Germinal center (tissue), 1 donor: Measurements from ENCODE around the gene EYA3.

Experiments
- DNase-seq: peaks from one replicate; pipeline ENCODE4 v3.0.0; 2012; ENCODE audit warnings: mixed read lengths, low spot score

The EYA3 gene

DNA sequence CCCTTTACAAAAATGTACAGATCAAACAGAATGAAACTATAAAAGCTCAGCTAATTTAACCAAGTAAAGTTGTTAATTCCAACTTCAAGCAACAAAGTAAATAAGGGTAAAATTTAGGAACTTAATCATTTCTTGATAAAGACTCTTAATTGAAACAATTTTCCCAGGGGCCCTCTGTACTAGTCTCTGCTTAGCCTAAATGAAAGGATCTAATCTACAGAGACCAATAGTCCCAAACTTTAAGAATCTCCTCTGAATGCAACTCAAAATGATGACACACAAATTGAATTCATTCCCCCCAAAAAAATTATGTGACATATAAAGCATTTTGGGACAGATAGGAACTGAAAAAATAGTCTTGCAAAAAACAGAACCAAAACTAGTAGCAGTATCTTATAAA, 16.6 kb downstream of the EYA3 start:
- DNase-seq: no peak

DNA sequence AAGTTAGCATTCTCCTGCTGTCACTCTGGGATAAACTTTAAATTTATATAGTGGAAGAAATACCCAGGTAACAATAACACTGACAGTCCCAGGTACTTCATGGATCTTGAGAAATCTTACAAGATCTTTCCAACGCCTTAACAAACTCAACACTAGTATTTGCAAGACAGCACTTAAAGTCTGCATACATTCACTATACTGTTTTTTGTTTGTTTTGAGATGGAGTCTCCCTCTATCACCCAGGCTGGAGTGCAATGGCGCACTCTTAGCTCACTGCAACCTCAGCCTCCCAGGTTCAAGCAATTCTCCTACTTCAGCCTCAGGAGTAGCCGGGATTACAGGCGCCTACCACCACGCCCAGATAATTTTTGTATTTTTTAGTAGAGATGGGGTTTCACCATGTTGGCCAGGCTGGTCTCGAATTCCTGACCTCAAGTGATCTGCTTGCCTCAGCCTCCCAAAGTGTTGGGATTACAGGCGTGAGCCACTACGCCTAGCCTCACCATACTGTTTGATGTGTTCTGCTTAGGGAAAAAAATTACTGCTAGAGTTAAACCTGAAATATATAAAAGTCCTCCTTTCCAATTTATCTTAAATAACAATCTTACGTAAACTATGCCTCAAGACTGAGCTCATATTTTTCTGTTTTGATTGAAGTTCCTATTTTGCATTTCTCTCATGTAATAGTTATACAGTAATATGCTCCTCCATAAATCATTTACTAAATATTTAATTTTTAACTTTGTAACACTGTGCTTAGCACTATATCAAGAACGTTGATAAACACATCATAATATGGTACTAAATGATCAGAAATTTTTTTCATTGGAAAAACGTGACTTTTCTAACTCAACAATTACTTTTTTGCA, 17.5 kb downstream of the EYA3 start:
- DNase-seq: no peak

DNA sequence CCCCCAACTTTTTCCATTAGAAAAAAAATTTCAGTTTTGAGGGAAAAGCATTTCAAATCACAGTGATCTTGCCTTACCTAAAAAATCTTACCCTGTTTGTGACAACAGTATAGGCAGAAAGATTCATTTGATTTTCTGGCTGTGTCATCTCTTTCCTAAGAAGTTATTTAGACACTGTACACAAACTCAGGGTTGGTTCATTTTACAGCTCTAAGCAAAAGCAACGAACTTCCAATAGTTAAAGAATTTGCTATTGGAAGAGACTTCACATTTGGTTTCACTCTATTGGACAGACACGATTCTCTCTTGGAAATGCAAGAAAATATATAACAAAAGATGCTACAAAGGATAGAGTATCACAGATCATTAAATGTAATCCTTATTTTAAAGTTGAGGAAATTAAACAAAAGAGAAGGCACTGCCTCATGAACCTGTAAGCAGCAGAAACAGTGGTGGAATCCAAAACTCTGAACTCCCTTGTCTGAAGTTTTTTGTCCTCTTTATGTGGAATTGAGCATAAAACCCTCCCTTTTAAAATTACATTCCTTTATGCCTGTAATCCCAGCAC, 20.8 kb downstream of the EYA3 start:
- DNase-seq: no peak

DNA sequence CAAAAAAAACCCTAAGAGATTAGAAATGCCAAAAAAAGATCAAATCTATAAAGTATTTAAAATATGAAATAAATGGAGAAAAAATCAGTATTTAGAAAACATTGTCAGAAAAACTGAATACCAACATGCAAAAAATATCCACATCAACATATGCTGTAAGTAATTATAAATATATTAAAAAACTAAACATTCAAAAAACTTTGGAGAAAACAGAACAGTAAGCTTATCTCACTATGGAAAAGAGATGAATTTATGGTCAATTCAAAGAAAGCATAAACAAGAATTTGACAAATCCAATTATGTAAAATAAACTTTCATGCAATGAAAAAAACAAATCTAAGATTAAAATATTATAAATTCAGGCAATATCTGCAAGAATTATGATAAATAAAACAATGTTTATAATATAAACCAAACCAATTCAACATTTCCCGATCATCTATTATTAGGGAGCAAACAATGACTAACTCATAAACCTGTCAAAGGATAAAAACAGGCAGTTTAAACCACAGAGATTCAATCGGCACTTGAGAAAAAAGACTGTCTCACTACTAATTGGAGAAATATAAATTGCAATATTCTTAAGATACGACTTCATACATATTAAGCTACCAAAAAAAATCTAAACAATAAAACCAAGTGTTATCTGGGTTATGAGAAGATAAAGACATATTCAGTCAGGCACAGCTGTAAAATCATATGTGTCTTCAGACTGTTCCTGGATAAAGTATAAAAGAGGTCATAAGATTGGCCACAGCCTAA, 21.8 kb downstream of the EYA3 start:
- DNase-seq: no peak

DNA sequence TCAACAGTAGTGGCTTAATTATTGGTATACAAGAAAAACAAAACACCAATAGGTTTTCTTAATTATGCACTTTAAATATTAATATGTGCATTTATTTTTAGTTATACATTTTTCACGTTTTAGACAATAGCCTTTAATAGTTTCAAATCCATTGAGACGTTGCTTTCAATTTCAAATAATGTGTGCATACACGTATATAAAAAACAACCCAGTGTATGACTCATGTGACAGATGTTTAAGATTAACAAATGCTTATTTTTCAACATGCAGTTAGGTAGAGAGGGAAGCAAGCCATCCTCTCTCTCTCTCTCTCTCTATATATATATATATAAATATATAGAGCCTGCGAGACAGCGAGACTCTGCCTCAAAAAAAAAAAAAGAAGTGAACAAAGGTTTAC, 24.3 kb downstream of the EYA3 start:
- DNase-seq: no peak

DNA sequence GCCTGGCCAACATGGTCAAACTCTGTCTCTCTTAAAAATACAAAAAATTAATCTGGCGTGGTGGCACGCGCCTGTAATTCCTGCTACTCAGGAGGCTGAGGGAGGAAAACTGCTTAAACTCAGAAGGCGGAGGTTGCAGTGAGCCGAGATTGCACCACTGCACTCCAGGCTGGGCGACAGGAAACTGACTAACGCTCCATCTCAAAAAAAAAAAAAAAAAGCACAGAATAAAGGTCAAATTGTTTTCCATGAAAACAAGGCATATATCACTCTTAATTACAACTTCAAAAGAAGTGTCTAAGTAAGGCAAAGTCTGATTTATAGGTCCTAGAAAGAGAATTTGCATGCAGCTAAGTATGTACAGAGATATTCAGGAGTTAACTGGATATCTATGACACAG, 25.6 kb downstream of the EYA3 start:
- DNase-seq: no peak

DNA sequence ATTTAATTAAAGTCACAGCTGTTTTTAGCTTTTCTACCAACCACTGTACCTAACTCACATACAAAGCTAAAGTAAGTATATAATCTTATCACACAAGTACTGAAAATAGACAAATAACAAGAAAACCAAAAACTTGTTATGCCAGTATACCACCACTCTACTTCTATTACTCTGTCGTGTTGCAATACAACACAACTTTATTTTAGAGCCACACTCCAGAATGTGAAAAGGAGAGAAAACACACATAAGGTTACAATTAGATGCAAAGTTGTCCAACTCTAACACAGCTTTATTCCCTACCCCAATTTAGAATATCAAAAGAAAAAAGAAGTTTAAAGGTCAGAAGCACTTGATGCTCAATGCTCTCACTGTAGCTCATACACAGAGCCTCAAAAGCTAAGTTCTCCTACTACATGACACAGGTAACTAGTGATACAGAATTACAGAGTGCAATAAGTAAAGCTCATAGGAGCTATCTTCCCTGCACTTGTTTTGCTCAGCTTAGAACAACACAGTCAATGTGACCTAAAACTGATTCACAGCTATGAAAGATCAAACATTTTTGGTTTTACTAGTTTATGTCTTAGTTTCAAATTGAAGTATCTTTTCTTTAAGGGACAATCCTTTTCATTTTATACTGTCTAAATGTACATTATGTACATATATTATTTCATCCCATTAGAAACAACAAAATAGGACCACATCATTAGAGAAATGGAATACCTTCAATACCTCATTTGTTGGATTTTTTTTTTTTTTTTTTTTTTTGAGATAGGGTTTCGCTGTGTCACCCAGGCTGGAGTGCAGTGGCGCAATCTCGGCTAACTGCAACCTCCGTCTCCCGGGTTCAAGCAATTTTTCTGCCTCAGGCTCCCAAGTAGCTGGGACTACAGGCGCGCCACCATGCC, 29.2 kb downstream of the EYA3 start:
- DNase-seq: no peak

DNA sequence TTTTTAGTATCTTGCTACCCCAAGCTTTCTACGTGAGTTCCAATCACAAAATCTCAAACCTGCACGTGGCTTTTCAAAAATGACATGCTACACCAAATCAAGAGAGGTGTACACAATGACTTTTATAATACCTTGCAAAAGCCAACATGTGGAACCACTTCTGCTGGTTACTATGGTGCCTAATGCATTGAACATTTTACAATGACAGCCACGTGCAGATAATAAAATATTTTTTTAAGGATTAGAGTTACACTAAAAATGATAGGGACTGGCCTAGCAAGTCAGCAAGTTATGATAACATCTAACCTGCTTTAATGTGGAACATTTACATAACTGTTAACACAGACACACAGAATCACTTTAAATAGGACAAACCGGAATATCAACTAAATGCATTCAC, 30.2 kb downstream of the EYA3 start:
- DNase-seq: no peak

DNA sequence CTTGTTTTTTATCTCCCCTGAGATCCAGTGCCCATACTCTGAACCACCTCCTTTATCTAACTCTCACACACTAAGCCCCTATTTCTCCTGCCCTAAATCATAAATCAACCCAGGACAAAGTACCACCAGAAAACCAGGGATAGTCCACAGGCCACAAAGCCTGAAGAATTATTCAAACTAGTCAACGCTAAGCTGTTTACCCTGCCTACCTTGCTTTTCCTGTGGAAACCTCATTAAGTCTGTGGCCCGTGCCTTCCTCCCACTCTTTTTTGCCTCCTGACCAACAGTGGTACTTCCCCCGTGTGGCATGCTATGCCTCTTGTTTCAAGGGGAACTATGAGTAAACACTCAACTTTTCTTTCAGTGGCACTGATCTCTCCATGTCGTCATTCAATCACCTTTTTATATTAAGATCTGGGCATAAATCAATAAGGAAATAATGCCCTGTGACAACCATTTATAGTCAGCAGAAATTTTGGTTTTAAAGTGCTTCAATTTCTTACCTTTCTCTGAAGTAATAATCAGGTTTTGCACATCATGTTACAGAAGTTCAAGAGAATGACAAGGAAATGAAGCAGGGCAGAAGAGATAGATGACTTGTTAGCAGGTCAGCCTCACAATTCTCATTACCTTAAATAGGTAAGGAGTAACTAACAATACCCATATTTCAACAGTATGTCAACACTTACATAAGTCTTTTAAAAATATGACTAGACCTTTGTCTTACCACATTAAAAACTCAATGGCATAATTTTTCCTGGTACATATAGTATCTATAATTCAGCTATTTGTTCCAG, 32.1 kb downstream of the EYA3 start:
- DNase-seq: no peak

DNA sequence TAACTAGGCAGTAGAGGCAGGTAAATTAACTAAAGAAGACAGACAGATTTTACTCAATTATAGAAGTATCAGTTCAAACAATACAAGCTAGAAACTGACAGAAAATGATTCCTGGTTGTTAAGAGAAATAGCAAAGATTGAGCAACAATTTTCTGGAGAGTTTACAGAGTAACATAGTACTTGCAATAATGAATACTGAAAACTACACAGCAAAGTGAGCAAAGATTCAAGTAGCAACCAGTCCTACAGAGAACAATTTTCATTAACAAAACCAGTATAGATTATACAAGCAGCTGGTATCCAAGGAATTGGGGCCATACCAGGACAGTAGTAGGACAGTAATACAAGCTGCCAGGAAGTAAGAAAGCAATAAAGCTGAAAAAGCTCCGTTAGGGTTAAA, 37.6 kb downstream of the EYA3 start:
- DNase-seq: no peak

DNA sequence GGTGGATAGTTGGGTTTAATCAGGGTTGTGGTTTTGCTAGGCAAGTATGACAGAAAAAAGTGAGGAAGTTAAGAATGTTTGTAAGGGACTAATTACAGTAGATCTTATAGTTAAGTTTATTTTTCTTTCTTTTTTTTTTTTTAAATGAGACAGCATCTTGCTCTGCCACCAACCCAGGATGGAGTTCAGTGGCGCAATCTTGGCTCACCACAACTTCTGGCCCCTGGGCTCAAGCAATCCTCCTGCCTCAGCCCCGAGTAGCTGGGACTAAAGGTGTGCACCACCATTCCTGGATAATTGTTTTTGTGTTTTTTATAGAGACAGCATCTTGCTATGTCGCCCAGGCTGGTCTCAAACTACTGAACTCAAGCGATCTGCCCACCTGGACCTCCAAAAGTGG, 41.7 kb downstream of the EYA3 start:
- DNase-seq: no peak

DNA sequence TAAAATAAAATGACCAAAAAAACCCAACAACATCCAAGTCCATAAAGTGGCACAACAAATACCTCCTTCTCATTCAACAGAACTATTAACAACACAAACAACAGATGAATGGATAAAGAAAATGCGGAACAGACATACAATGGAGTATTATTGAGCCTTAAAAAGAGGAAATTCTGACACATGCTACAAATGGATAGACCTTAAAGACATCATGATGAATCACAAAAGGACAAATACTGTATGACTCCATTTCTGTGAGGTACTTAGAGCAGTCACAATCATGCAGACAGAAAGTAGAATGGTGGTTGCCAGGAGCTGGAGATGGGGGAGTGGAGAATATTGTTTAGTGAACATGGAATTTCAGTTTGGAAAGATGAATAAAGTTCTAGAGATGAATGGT, 42.6 kb downstream of the EYA3 start:
- DNase-seq: no peak

DNA sequence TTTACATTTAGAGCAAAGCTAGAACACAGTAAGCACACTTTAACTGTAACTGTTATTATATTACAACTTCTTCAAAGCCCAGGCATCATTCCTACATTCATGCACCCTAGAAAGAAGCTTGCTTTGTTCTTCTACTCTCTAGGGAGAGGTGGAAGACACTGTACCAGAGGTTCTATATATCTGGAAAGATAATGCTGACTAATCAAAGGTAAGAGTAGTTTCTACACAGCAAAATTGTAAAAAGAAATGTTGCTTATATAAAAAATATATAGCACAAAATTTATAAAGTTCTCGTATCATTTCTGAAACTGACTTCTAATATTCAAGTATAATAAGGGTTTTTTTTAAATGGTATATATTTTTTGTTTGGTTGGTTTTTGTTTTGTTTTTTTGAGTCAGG, 44.0 kb downstream of the EYA3 start:
- no peak for DNase-seq

DNA sequence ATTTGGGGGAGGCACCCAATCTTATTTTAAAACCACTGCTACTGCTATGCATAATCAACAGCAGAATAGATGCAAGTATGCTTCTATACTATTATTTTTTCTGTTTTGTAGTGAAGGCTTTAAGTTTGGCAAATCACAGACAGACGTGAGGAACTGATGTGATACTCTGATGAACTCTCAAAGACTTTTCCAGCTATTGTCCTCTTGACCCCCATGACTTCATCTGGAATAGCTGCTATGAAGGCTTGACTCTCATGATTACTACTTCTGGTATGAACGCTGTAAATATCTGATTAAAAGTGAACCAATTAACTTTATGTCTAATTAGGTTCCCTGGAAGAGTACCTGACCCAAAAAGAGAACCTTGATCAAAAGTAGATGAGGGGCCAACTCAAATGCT, 49.1 kb downstream of the EYA3 start:
- no peak for DNase-seq

DNA sequence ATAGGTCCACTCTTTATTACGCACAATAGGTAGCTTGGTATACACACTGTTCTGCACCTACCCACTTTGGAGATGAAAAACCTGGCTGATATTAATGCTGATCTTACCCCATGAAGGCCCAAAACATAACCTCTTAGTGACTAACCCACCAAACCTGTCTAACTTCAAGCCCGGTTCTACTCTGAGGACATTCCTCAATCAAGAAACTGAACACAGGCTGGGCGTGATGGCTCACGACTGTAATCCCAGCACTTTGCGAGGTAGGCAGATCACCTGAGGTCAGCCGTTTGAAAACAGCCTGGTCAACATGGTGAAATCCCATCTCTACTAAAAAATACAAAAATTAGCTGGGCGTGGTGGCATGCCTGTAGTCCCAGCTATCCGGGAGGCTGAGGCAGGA, 50.5 kb downstream of the EYA3 start:
- no peak for DNase-seq

DNA sequence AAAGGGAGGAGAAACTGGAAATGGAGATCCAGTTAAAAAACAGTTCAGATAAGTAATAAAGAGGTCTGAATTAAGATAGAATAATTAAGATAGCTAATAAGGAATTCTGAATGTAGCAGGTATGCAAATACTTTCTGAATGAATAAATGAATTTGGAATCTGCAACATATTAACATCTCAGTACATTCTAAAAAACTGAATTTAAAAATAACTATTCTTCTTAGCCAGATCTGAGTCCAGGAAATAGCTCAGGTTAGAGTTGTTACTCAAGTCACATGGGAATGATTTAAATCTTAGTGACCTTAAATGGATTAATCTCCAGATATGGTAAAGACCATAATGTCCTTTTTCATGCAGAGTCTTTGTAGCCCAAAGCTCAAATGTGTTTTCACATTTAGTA, 51.2 kb downstream of the EYA3 start:
- no peak for DNase-seq

DNA sequence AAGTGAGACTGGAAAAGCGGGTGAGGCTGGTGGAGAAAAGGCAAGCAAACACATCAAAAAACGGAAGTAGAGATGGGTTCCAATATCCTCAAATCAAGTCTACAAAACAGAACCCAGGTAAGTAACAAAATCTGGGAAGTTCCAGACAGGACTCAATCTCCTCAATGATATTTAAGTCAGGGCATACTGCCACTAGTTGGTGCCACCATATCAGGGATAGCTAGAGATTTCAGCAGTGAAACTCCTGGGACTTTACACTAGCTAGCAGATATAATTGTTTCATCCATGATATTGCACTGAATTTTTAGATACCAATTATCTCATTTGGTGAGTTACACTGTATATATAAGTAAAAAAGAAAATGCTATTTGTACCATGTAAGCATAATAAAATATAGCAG, 52.0 kb downstream of the EYA3 start:
- no peak for DNase-seq

DNA sequence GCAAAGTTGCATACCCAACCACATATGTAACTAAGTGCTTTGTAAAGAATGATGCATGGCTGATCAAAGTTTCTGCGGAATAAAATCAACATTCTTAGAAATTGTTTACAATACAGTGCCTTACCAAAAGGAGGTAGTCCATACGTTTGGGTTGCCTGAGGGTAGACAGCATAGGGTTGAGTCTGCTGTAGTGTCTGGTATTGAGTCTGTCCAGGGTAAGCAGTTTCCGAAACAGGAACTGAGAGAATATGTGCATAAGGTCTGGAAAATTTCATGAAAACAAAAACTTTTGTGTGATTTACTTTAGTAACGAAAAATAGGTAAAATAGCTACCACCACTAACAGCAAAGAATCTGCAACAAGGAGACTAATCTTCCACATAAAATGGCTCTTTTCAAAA, 53.0 kb downstream of the EYA3 start:
- no peak for DNase-seq

DNA sequence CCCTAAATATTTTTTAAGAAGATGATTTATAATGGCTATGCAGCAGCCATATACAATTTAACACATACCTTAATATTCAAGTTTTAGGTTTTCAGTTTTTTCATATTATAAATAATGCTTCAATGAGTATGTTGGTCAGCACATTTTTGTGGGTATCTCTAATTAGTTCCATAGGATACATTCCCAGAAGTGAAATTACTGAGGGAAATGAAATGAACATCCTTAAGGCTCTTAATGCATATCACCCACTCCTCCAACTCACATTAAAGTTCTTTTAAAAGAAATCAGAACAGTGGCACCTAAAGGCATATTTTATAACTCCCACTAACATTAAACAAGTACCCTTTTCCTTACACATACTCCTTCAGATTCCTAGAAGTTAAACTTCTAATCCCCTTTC, 56.1 kb downstream of the EYA3 start:
- no peak for DNase-seq

DNA sequence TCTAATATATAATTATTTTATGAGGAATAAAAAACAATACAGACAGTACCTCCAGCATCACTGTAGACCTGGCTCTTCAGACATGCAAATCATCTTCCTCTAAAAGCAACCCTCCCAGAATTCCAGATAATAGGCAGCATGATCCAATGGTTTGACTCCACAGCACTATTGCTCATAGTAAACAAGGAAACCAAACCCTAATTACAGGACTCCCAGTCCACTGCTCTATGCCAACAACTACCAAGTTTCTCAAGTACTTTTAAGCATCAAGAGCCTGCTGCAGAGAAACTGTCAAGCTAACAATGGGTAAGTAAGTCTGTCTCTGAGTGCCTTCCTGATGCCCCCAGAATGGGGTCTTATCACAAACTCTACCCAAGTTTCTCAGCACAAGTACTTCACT, 57.2 kb downstream of the EYA3 start:
- no peak for DNase-seq

DNA sequence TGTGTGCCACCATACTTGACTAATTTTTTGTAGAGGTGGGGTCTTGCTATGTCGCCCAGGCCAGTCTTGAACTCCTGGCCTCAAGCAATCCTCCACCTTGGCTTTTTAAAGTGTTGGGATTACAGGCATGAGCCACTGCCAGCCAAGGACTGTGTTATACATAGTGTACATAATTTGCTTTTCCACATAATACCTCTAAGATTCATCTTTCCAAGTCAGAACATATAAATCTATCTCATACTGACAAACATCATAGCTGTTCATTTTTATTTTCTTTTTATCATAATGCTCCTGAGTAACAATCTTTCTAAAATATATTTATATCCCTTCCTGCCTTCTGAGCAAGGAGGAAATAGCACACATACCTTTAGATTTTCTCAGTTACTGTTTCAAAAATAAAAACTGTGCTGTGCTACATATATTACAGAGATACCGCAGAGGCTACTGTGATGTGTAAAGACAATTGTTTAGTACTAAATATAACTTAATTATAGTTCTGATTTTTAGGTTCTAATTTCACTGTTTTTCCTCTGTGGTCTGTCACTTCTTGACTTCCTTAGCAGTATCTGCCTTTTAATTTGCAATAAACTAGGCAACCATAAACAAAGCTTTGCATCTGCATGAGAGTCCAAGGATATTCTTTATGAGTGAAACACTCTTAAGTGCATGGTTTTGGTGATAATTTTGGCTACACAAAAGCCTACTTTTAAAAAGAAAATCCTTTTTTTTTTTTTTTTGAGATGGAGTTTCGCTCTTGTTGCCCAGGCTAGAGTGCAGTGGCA, 59.3 kb downstream of the EYA3 start:
- DNase-seq: no peak
